A549 (cell line): ENCODE measurements around the gene TCERG1. TPM values are rescaled to one million over a fixed set of nuclear protein-coding genes. Genes with fewer than 3 reads are reported as not detected.

Experiments
- ATAC-seq, 2 experiments: fragments of 200-7000 bp in 1 of 2; fragments of >200 bp in 1 of 2; cut with Nextera tagmentation in 1 of 2; cut with Tn5 transposase in 1 of 2; 3 replicates each; pipeline versions ENCODE4 v1.8.0 to v1.9.1; 2018 to 2020; ENCODE audit warnings: mild to moderate bottlenecking in 1 of 2, moderate library complexity in 1 of 2
- CTCF ChIA-PET: fragments of 300-600 bp; sonication (Branson Sonifier 250); formaldehyde crosslinking; extraction: SDS; loops from one replicate; lab custom pipeline; 2021; ENCODE audit warnings: antibody characterized with exemption, inconsistent platforms; lab: Yijun Ruan, JAX
- POLR2A ChIA-PET: fragments of 350-600 bp; formaldehyde crosslinking; extraction: SDS; loops from one replicate; lab custom pipeline; 2021; ENCODE audit warnings: antibody characterized with exemption, inconsistent platforms; lab: Yijun Ruan, JAX
- DNase-seq, 2 experiments: peaks; one replicate each; pipeline versions ENCODE4 v3.0.0 to v3.0.0-alpha.2; 2011 to 2016; ENCODE audit warnings: low read depth in 1 of 2, low spot score in 1 of 2
- FAIRE-seq: peaks from 2 replicates; lab custom pipeline; 2011; peaks lifted over from hg19 to GRCh38; lab: Jason Lieb, UNC
- H3K27ac ChIP-seq, 2 experiments: fragments of >200 bp; sonication (Bioruptor Twin); formaldehyde crosslinking; 3 replicates each; pipeline ENCODE4 v1.5.1; 2016 to 2017
- H3K4me1 ChIP-seq: fragments of >200 bp; sonication (Bioruptor Twin); formaldehyde crosslinking; 3 replicates; pipeline ENCODE4 v1.6.1; 2016
- H3K4me2 ChIP-seq: fragments of >200 bp; sonication (Bioruptor Twin); formaldehyde crosslinking; 3 replicates; pipeline ENCODE4 v1.6.1; 2016
- H3K4me3 ChIP-seq: fragments of >200 bp; sonication (Bioruptor Twin); formaldehyde crosslinking; 3 replicates; pipeline ENCODE4 v1.5.1; 2016
- H3K9me3 ChIP-seq: fragments of >200 bp; sonication (Bioruptor Twin); formaldehyde crosslinking; 3 replicates; pipeline ENCODE4 v1.6.1; 2016
- CEBPB ChIP-seq, 2 experiments: fragments of >200 bp in 1 of 2; sonication (Bioruptor Twin) in 1 of 2; formaldehyde crosslinking in 1 of 2; IDR thresholded peaks; 2 replicates each; pipeline ENCODE4 v1.6.1; 2012 to 2016
- CHD4 ChIP-seq: fragments of 200-600 bp; sonication (generic); IDR thresholded peaks from 2 replicates; pipeline ENCODE4 v1.6.1; 2016; ENCODE audit warnings: antibody characterized with exemption, mild to moderate bottlenecking, borderline replicate concordance
- EHF ChIP-seq: fragments of 250-450 bp; sonication (Bioruptor Pico); IDR thresholded peaks from 2 replicates; pipeline ENCODE4 v1.5.0; 2020; ENCODE audit warnings: mild to moderate bottlenecking
- EHMT2 ChIP-seq: fragments of 200-600 bp; sonication (generic); IDR thresholded peaks from 2 replicates; pipeline ENCODE4 v1.6.1; 2016; ENCODE audit warnings: antibody characterized with exemption, low read depth, mild to moderate bottlenecking, moderate library complexity
- ESRRA ChIP-seq: fragments of 150-350 bp; IDR thresholded peaks from 2 replicates; pipeline ENCODE4 v1.6.1; 2014; ENCODE audit warnings: mild to moderate bottlenecking, low read length, borderline replicate concordance
- FOSB ChIP-seq: fragments of 250-450 bp; sonication (Bioruptor Pico); IDR thresholded peaks from 2 replicates; pipeline ENCODE4 v1.5.0; 2020; ENCODE audit warnings: mild to moderate bottlenecking, moderate library complexity
- HOXA7 ChIP-seq: fragments of 250-450 bp; sonication (Bioruptor Pico); IDR thresholded peaks from 2 replicates; pipeline ENCODE4 v1.5.0; 2020; ENCODE audit warnings: mild to moderate bottlenecking, moderate library complexity
- HOXB13 ChIP-seq: fragments of 250-450 bp; sonication (Bioruptor Pico); IDR thresholded peaks from 2 replicates; pipeline ENCODE4 v1.5.0; 2020; ENCODE audit warnings: low read depth, mild to moderate bottlenecking, moderate library complexity
- JUN ChIP-seq, 2 experiments: fragments of >200 bp; sonication (Bioruptor Twin); formaldehyde crosslinking; IDR thresholded peaks; 2 replicates in 1 of 2; 3 replicates in 1 of 2; pipeline ENCODE4 v1.6.1; 2016 to 2017
- KDM5A ChIP-seq: fragments of 200-600 bp; sonication (generic); IDR thresholded peaks from 2 replicates; pipeline ENCODE4 v1.6.1; 2016; ENCODE audit warnings: antibody characterized with exemption, mild to moderate bottlenecking
- MAFK ChIP-seq: fragments of 450-650 bp; IDR thresholded peaks from 2 replicates; pipeline ENCODE4 v1.6.1; 2014; ENCODE audit not compliant: partially characterized antibody
- MAZ ChIP-seq: fragments of 150-350 bp; IDR thresholded peaks from 2 replicates; pipeline ENCODE4 v1.6.1; 2014; ENCODE audit warnings: antibody characterized with exemption, low read depth, low read length, borderline replicate concordance
- MYC ChIP-seq: IDR thresholded peaks from 2 replicates; pipeline ENCODE4 v1.6.1; 2012; ENCODE audit warnings: mild to moderate bottlenecking, inconsistent platforms, low read length, improper control_type of control experiment, borderline replicate concordance
- NFE2L2 ChIP-seq: fragments of 150-350 bp; conservative IDR thresholded peaks from 2 replicates; pipeline ENCODE4 v1.6.1; 2014; ENCODE audit warnings: low read length
- NPAS2 ChIP-seq: fragments of 250-450 bp; sonication (Bioruptor Pico); IDR thresholded peaks from 2 replicates; pipeline ENCODE4 v1.8.0; 2022; ENCODE audit warnings: mild to moderate bottlenecking, moderate library complexity, borderline replicate concordance
- PHF8 ChIP-seq: fragments of 200-600 bp; sonication (generic); IDR thresholded peaks from 2 replicates; pipeline ENCODE4 v1.6.1; 2016; ENCODE audit warnings: low read depth, mild to moderate bottlenecking, antibody characterized with exemption, moderate library complexity, borderline replicate concordance
- SREBF2 ChIP-seq: fragments of 450-650 bp; IDR thresholded peaks from 2 replicates; pipeline ENCODE4 v1.6.1; 2014; ENCODE audit warnings: mild to moderate bottlenecking, moderate library complexity
- TFCP2L1 ChIP-seq: fragments of 250-450 bp; sonication (Bioruptor Pico); IDR thresholded peaks from 2 replicates; pipeline ENCODE4 v1.5.0; 2021; ENCODE audit warnings: mild to moderate bottlenecking
- WGBS: methylation state at CpG from one replicate; pipeline ENCODE4 v1.1.6; 2017; ENCODE audit errors: missing lambda C conversion rate; 5-methylcytosine and 5-hydroxymethylcytosine counted together
- polyA plus RNA-seq, 4 experiments: library from polyadenylated mRNA; depleted of rRNA in 3 of 4; stranded (reverse); fragments of >200 nt; fragmentation: RNase III in 1 of 4; extraction: RNeasy Plus Mini Kit Qiagen cat#74134 plus additional on column Dnase treatment in 1 of 4; gene quantifications; 2 replicates in 3 of 4; 3 replicates in 1 of 4; pipeline ENCODE4 v1.2.3, GENCODE V29; 2011 to 2017
- TF ChIP-seq, protein P1 (sequence below): IDR thresholded peaks from 2 replicates; pipeline ENCODE4 v1.6.1; 2012; ENCODE audit warnings: low read depth, borderline replicate concordance
- TF ChIP-seq, protein P2 (sequence below): fragments of >200 bp; sonication (Bioruptor Twin); formaldehyde crosslinking; IDR thresholded peaks from 3 replicates; pipeline ENCODE4 v1.5.1; 2016
- TF ChIP-seq, protein P3 (sequence below): fragments of 150-350 bp; IDR thresholded peaks from 2 replicates; pipeline ENCODE4 v1.6.1; 2014; ENCODE audit warnings: low read depth, mild to moderate bottlenecking, low read length

The TCERG1 gene
- polyA plus RNA-seq, 2 of the 4 experiments (the other 2 are of a cell fraction) = 49.1 to 73.8 TPM

DNA sequence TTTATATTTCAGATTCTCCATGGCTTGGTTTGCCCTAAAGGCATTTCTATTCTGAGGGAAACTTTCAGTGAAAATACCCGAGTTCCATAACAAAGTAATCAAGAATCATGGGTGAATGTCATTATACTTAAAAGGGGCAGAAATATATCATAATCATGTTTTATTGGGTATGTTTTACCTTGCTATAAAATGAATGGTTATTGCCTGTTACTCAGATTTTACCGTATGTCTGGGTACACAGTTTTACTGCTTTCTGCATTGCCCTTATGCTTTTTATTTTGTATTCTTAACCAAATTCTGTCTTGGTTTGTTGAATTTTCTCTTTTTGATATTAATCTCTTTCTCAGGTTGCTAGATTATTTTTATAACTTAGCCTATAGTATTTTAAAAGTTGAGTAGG lies 66.3 kb downstream of the TCERG1 start (continued):
- TF ChIP-seq, protein P1, sequence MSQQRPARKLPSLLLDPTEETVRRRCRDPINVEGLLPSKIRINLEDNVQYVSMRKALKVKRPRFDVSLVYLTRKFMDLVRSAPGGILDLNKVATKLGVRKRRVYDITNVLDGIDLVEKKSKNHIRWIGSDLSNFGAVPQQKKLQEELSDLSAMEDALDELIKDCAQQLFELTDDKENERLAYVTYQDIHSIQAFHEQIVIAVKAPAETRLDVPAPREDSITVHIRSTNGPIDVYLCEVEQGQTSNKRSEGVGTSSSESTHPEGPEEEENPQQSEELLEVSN = no peak
- TF ChIP-seq CHD4 (no peak), SREBF2 (no peak), NPAS2 (CRISPR knock-in tag) (no peak)
- TF ChIP-seq, all 56 proteins: peak for 0

DNA sequence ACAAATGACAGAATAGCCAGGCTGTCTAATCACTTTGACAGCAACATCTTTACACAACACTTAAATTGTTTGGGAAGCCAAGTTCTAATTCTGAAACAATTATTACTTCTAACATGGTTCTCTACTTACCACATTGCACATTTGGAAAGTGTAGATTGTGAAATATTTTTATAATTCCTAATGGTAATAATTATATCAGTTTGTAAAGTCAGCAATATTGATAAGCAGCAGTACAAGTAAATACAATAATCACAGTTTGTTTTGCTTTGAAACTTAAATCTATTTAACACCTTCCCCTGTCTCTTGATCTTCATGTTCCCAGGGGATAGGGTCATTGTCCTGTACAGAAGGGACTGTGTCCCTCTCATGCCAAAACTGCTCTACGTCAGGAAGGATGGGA lies 67.4 kb downstream of the TCERG1 start:
- no peaks in the 10 kb centered on the region for H3K4me1 ChIP-seq
- CTCF ChIA-PET = interaction anchor here (1.6 kb wide), 1 partner anchor 27 kb away, joined by 4 read pairs; no protein-coding TSS in a partner anchor
- H3K4me2 ChIP-seq = no peak overlapping the region
- H3K9me3 ChIP-seq = no peaks in the 10 kb centered on the region
- ATAC-seq (no peak), DNase-seq (no peak), FAIRE-seq (no peak)
- no peak overlapping the region for H3K4me3 ChIP-seq
- 92% methylated on average over 1 of the region's 1 CpG for WGBS
- no peak overlapping the region for H3K27ac ChIP-seq
- POLR2A ChIA-PET = no interaction called here
- TF ChIP-seq JUN (IDR thresholded peaks at IDR 0.05) = no peak
- TF ChIP-seq MAFK = peak; percentile 63
- TF ChIP-seq KDM5A = no peak

DNA sequence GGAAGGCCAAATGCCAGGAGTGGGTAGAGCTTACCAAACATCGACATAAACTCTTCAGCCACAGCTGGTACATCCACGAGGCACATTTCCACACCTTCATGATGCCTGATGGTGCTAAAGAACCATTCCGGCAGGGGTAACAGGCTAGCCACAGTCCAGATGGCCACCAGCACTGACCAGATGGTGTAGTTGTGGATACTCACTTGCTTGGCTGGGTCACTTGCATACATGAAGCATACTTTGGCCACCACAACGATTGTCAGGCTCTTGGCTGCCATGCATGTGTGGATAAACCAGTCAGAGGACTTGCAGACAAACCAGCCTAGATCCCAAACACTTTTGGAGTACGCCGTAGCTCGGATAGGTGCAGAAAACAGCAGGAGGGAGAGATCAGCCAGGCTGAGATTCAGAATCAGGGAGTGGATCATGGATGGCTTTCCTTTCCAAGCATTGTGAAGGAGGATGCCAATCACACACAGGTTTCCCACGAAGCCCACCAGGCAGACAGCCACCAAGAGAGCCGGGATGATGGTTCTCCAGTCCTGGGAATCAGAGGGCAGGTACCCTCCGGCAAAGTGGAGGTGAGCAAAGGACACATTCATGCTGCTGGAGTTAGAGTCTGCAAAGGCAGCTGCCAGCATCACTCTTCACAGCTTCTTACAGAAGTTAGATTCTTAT lies 68.5 kb downstream of the TCERG1 start:
- ChIA-PET POLR2A (no interaction called here), CTCF (interaction anchor here (1.6 kb wide), 1 partner anchor 26 kb away, joined by 4 read pairs; no protein-coding TSS in a partner anchor)
- DNase-seq (no peak), ATAC-seq (peak; percentile 43 to 51; a peak in 4 of 6 replicates)
- H3K4me3 ChIP-seq = no peak overlapping the region
- no peaks in the 10 kb centered on the region for H3K4me1 ChIP-seq
- 71% methylated on average over 10 of the region's 10 CpGs for WGBS
- H3K4me2 ChIP-seq = no peak overlapping the region
- TF ChIP-seq NFE2L2 = no peak
- no peak for TF ChIP-seq PHF8
- no peak for TF ChIP-seq EHMT2
- no peak for TF ChIP-seq TFCP2L1
- no peak for TF ChIP-seq HOXA7 (CRISPR knock-in tag)
- TF ChIP-seq FOSB (CRISPR knock-in tag) = no peak
- no peak for TF ChIP-seq HOXB13 (CRISPR knock-in tag)
- TF ChIP-seq CEBPB (IDR thresholded peaks at IDR 0.05) = no peak
- TF ChIP-seq, protein P2, sequence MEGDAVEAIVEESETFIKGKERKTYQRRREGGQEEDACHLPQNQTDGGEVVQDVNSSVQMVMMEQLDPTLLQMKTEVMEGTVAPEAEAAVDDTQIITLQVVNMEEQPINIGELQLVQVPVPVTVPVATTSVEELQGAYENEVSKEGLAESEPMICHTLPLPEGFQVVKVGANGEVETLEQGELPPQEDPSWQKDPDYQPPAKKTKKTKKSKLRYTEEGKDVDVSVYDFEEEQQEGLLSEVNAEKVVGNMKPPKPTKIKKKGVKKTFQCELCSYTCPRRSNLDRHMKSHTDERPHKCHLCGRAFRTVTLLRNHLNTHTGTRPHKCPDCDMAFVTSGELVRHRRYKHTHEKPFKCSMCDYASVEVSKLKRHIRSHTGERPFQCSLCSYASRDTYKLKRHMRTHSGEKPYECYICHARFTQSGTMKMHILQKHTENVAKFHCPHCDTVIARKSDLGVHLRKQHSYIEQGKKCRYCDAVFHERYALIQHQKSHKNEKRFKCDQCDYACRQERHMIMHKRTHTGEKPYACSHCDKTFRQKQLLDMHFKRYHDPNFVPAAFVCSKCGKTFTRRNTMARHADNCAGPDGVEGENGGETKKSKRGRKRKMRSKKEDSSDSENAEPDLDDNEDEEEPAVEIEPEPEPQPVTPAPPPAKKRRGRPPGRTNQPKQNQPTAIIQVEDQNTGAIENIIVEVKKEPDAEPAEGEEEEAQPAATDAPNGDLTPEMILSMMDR = no peak
- TF ChIP-seq MAZ = no peak
- no peak for TF ChIP-seq ESRRA
- TF ChIP-seq EHF (CRISPR knock-in tag) = no peak
- TF ChIP-seq, protein P3, sequence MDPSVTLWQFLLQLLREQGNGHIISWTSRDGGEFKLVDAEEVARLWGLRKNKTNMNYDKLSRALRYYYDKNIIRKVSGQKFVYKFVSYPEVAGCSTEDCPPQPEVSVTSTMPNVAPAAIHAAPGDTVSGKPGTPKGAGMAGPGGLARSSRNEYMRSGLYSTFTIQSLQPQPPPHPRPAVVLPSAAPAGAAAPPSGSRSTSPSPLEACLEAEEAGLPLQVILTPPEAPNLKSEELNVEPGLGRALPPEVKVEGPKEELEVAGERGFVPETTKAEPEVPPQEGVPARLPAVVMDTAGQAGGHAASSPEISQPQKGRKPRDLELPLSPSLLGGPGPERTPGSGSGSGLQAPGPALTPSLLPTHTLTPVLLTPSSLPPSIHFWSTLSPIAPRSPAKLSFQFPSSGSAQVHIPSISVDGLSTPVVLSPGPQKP = no peak
- TF ChIP-seq MYC = no peak
- TF ChIP-seq, all 56 proteins: peak for 0
- no peak overlapping the region for H3K27ac ChIP-seq
- H3K9me3 ChIP-seq = no peaks in the 10 kb centered on the region
- no peak for FAIRE-seq
